OCI-LY1 (cell line): ENCODE data around the gene CERK.

ENCODE experiments used
- H2AFZ ChIP-seq: fragments of 200-600 bp; sonication (generic), shearing (Covaris generic); 2 replicates; pipeline ENCODE4 v1.6.0; 2014; ENCODE audit warnings: antibody characterized with exemption, mild to moderate bottlenecking, low read length
- H3F3A ChIP-seq: fragments of 200-600 bp; sonication (generic), shearing (Covaris generic); 2 replicates; pipeline ENCODE4 v1.6.0; 2014; ENCODE audit warnings: mild to moderate bottlenecking, antibody characterized with exemption, low read length, moderate library complexity; ENCODE audit not compliant: insufficient read depth
- H3K27ac ChIP-seq: fragments of 200-600 bp; sonication (generic); 2 replicates; pipeline ENCODE4 v1.5.1; 2014; ENCODE audit warnings: low read length, mixed run types, mild to moderate bottlenecking, low read depth; ENCODE audit not compliant: poor library complexity, severe bottlenecking
- H3K27me3 ChIP-seq: fragments of 200-600 bp; sonication (generic); 2 replicates; pipeline ENCODE4 v1.6.0; 2014; ENCODE audit warnings: antibody characterized with exemption, mild to moderate bottlenecking, low read length, moderate library complexity; ENCODE audit not compliant: insufficient read depth
- H3K36me3 ChIP-seq: fragments of 200-600 bp; sonication (generic); 2 replicates; pipeline ENCODE4 v1.6.1; 2014; ENCODE audit warnings: mild to moderate bottlenecking, antibody characterized with exemption, low read length, moderate library complexity, mixed read lengths; ENCODE audit not compliant: insufficient read depth
- H3K4me1 ChIP-seq: fragments of 200-600 bp; sonication (generic); 2 replicates; pipeline ENCODE4 v1.5.1; 2014; ENCODE audit warnings: mild to moderate bottlenecking, low read length, moderate library complexity; ENCODE audit not compliant: insufficient read depth, severe bottlenecking
- H3K4me2 ChIP-seq: fragments of 200-600 bp; sonication (generic), shearing (Covaris generic); 2 replicates; pipeline ENCODE4 v1.6.1; 2014; ENCODE audit warnings: low read length
- H3K4me3 ChIP-seq: fragments of 200-600 bp; sonication (generic); 2 replicates; pipeline ENCODE4 v1.5.1; 2014; ENCODE audit warnings: low read length, low read depth, mild to moderate bottlenecking, mixed read lengths; ENCODE audit not compliant: poor library complexity, severe bottlenecking
- H3K79me2 ChIP-seq: fragments of 200-600 bp; shearing (Covaris generic); 2 replicates; pipeline ENCODE4 v1.6.1; 2016; ENCODE audit warnings: mixed run types, low read length, mixed read lengths; ENCODE audit not compliant: insufficient read depth
- H3K9ac ChIP-seq: fragments of 200-600 bp; sonication (generic), shearing (Covaris generic); 2 replicates; pipeline ENCODE4 v1.6.1; 2014; ENCODE audit warnings: mild to moderate bottlenecking, low read length, mixed read lengths
- H3K9me2 ChIP-seq: fragments of 200-600 bp; sonication (generic), shearing (Covaris generic); 2 replicates; pipeline ENCODE4 v1.6.1; 2014; ENCODE audit warnings: low read depth, mild to moderate bottlenecking, low read length, mixed read lengths
- H3K9me3 ChIP-seq: fragments of 200-600 bp; shearing (Covaris generic); 2 replicates; pipeline ENCODE4 v1.6.1; 2014; ENCODE audit warnings: low read length, mixed read lengths
- H4K20me1 ChIP-seq: fragments of 200-600 bp; sonication (generic), shearing (Covaris generic); 2 replicates; pipeline ENCODE4 v1.6.0; 2016; ENCODE audit warnings: mild to moderate bottlenecking, low read length; ENCODE audit not compliant: insufficient read depth
- EZH2 ChIP-seq: fragments of 200-600 bp; sonication (generic), shearing (Covaris generic); IDR thresholded peaks from 2 replicates; pipeline ENCODE4 v1.8.0; 2017; ENCODE audit warnings: borderline replicate concordance, mixed run types, mild to moderate bottlenecking, antibody characterized with exemption, low read length, moderate library complexity, mixed read lengths
- TF ChIP-seq, protein P1 (sequence below): fragments of 200-600 bp; sonication (generic), shearing (Covaris generic); IDR thresholded peaks from 2 replicates; pipeline ENCODE4 v1.5.1; 2017; ENCODE audit warnings: mild to moderate bottlenecking, antibody characterized with exemption, low read length, moderate library complexity, mixed read lengths

Gene CERK

DNA sequence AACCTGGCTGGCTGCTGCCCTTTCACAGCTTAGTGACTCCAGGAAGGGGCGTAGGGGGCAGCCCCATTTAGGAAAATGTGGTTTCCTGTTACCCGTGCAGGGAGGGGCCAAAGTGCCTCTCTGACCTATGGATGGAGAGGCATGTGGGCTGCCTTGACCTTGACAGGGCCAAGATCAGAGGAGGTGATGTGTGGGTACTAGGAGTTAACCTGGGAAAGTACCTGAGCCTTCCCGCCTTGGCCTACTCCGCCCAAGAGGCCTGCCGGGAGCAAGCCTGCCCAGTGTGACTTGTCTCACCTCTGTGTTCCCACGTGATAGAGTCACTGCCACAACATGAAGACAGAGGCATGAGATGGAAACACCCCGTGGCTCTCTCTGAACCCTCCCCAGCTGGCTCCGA, 84.5 kb downstream of the CERK start:
- Histone ChIP-seq H3F3A (no peaks in the 10 kb centered on the region), H4K20me1 (no peaks in the 10 kb centered on the region), H3K4me2 (no peak overlapping the region), H3K36me3 (no peaks in the 10 kb centered on the region), H3K9me2 (no peaks in the 10 kb centered on the region), H2AFZ (no peak overlapping the region), H3K9me3 (no peaks in the 10 kb centered on the region), H3K9ac (no peak overlapping the region), H3K79me2 (no peaks in the 10 kb centered on the region), H3K4me3 (no peak overlapping the region), H3K4me1 (peaks cover 8% of the 10 kb centered on the region), H3K27ac (no peak overlapping the region), H3K27me3 (no peaks in the 10 kb centered on the region)
- no peak for TF ChIP-seq EZH2
- TF ChIP-seq, protein P1, sequence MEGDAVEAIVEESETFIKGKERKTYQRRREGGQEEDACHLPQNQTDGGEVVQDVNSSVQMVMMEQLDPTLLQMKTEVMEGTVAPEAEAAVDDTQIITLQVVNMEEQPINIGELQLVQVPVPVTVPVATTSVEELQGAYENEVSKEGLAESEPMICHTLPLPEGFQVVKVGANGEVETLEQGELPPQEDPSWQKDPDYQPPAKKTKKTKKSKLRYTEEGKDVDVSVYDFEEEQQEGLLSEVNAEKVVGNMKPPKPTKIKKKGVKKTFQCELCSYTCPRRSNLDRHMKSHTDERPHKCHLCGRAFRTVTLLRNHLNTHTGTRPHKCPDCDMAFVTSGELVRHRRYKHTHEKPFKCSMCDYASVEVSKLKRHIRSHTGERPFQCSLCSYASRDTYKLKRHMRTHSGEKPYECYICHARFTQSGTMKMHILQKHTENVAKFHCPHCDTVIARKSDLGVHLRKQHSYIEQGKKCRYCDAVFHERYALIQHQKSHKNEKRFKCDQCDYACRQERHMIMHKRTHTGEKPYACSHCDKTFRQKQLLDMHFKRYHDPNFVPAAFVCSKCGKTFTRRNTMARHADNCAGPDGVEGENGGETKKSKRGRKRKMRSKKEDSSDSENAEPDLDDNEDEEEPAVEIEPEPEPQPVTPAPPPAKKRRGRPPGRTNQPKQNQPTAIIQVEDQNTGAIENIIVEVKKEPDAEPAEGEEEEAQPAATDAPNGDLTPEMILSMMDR = no peak

DNA sequence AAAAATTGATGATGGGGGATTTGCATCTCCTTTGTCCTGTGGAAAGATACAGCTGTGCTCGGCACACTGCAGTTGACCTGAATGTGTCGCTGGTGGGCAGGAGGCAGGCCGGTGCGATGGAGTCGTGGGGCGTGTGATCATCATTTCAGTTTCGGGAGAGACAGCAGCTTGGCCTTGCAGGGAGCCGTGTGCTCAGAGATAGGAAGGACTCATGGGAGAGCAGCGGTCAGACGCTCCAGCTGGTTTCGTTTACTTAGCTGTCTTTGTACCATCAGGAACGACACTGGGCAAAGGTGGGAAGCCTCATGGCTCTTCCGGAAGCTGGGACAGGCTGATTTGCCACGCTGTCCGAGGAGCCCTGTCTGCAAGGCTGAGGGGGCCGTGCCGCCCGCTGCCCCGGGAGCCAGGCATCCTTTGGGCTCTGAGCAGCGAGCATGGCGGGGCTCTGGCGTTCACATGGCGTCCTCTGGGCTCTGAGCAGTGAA, 85.2 kb downstream of the CERK start:
- no peak for TF ChIP-seq EZH2
- TF ChIP-seq, protein P1 = no peak
- no peak overlapping the region for H2AFZ ChIP-seq
- no peaks in the 10 kb centered on the region for H3K79me2 ChIP-seq
- no peak overlapping the region for H3K27ac ChIP-seq
- no peaks in the 10 kb centered on the region for H3K36me3 ChIP-seq
- H3K4me2 ChIP-seq = no peak overlapping the region
- H3K9me2 ChIP-seq = no peaks in the 10 kb centered on the region
- no peaks in the 10 kb centered on the region for H4K20me1 ChIP-seq
- no peaks in the 10 kb centered on the region for H3F3A ChIP-seq
- no peak overlapping the region for H3K9ac ChIP-seq
- peaks cover 8% of the 10 kb centered on the region for H3K4me1 ChIP-seq
- no peaks in the 10 kb centered on the region for H3K27me3 ChIP-seq
- H3K9me3 ChIP-seq = no peaks in the 10 kb centered on the region
- no peak overlapping the region for H3K4me3 ChIP-seq

DNA sequence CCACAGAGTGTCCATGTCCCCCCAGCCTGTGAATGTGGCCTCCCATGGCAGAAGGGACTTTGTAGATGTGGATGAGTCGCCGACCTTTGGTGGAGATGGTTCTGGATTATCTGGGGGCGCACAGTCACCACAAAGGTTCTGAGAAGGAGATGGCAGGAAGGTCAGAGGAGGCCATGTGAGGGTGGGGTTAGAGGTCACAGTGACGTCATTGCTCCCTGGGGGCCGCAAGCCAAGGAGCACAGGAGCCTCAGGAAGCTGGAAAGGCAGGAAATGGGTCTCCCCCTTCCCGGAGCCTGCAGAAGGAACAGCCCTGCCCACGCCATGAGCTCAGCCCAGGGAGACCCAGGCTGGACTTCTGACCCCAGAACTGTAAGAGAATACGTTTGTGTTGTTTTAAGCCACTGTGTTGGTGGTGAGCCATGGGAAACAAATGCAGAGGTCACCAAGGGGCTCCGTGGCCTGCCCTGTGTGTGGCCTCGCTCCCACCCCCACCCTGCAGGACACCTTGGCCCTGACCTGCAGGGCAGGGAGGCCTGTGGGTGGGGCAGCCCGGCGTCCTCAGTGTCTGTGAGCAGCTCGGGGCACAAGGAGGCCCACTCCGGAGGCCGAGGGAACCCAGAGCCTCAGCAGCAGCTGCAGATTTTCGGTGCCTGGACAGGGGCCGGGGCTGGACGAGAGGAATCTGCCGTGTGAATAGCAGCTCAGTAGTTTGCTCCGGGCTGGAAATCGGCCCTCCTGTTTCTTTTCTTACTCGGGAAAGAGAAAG, 85.8 kb downstream of the CERK start:
- no peaks in the 10 kb centered on the region for H3F3A ChIP-seq
- no peaks in the 10 kb centered on the region for H3K9me2 ChIP-seq
- no peaks in the 10 kb centered on the region for H3K27me3 ChIP-seq
- no peak for TF ChIP-seq EZH2
- TF ChIP-seq, protein P1 = no peak
- no peak overlapping the region for H2AFZ ChIP-seq
- H3K36me3 ChIP-seq = no peaks in the 10 kb centered on the region
- no peaks in the 10 kb centered on the region for H3K9me3 ChIP-seq
- H4K20me1 ChIP-seq = no peaks in the 10 kb centered on the region
- H3K27ac ChIP-seq = no peak overlapping the region
- no peaks in the 10 kb centered on the region for H3K79me2 ChIP-seq
- H3K4me2 ChIP-seq = no peak overlapping the region
- peaks cover 8% of the 10 kb centered on the region for H3K4me1 ChIP-seq
- no peak overlapping the region for H3K9ac ChIP-seq
- H3K4me3 ChIP-seq = no peak overlapping the region
